PFSK-1 (cell line): ENCODE measurements around the gene MRPL9.

ENCODE experiments used
- FOXP2 ChIP-seq: optimal IDR thresholded peaks from 2 replicates; pipeline ENCODE3; 2011; ENCODE audit warnings: borderline replicate concordance, control low read depth, inconsistent platforms; ENCODE audit not compliant: insufficient read depth; ENCODE audit errors: extremely low read length, extremely low read depth
- POLR2AphosphoS5 ChIP-seq: IDR thresholded peaks from 2 replicates; pipeline ENCODE4 v1.6.1; 2012; ENCODE audit warnings: low read depth, mild to moderate bottlenecking, control low read depth, low read length, moderate library complexity
- TAF1 ChIP-seq: IDR thresholded peaks from 2 replicates; pipeline ENCODE4 v1.6.1; 2012; ENCODE audit warnings: low read length, control low read depth, borderline replicate concordance; ENCODE audit not compliant: insufficient read depth
- TF ChIP-seq, protein P1 (sequence below), 2 experiments: IDR thresholded peaks; 2 replicates each; pipeline versions ENCODE4 v1.6.1 to v1.8.0; 2011 to 2012; ENCODE audit warnings: low read depth in 2 of 2, low read length in 2 of 2, control low read depth in 1 of 2, inconsistent platforms in 1 of 2, mild to moderate bottlenecking in 1 of 2, moderate library complexity in 1 of 2; ENCODE audit not compliant: insufficient read depth in 1 of 2

DNA sequence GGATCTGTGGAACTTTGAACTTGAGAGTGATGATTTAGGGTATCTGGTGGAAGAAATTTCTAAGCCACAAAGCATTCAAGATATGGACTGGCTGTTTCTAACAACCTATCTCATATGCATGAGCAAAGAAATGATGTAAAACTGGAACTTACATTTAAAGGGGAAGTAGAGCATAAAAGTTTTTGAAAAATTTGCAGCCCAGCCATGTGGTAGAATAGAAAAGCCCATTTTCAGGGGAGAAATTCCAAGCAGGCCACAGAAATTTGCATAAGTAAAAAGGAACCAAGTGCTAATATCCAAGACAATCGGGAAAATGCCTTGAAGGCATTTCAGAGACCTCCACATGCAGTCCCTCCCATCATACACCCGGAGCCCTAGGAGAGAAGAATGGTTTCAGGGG is 26.3 kb downstream of the MRPL9 start:
- TF ChIP-seq POLR2AphosphoS5 = no peak
- no peak for TF ChIP-seq TAF1
- no peak for TF ChIP-seq FOXP2
- TF ChIP-seq, protein P1, sequence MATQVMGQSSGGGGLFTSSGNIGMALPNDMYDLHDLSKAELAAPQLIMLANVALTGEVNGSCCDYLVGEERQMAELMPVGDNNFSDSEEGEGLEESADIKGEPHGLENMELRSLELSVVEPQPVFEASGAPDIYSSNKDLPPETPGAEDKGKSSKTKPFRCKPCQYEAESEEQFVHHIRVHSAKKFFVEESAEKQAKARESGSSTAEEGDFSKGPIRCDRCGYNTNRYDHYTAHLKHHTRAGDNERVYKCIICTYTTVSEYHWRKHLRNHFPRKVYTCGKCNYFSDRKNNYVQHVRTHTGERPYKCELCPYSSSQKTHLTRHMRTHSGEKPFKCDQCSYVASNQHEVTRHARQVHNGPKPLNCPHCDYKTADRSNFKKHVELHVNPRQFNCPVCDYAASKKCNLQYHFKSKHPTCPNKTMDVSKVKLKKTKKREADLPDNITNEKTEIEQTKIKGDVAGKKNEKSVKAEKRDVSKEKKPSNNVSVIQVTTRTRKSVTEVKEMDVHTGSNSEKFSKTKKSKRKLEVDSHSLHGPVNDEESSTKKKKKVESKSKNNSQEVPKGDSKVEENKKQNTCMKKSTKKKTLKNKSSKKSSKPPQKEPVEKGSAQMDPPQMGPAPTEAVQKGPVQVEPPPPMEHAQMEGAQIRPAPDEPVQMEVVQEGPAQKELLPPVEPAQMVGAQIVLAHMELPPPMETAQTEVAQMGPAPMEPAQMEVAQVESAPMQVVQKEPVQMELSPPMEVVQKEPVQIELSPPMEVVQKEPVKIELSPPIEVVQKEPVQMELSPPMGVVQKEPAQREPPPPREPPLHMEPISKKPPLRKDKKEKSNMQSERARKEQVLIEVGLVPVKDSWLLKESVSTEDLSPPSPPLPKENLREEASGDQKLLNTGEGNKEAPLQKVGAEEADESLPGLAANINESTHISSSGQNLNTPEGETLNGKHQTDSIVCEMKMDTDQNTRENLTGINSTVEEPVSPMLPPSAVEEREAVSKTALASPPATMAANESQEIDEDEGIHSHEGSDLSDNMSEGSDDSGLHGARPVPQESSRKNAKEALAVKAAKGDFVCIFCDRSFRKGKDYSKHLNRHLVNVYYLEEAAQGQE (IDR thresholded peaks at IDR 0.05; ENCODE audit: insufficient read depth in 1 of 2, low read depth in 2 of 2, low read length in 2 of 2) = no peak
